Transverse colon (tissue), 3 donors: ENCODE data around the gene CTCF.

Source experiments
- POLR2A ChIP-seq: fragments of 450-650 bp; IDR thresholded peaks from one replicate; pipeline ENCODE4 v1.6.1; 2016; ENCODE audit warnings: antibody characterized with exemption, mild to moderate bottlenecking, moderate library complexity
- TF ChIP-seq, protein P1 (sequence below), 5 experiments: fragments of 200-600 bp in 3 of 5; fragments of 450-650 bp in 2 of 5; sonication (generic) in 3 of 5; IDR thresholded peaks; 1 replicate in 2 of 5; 2 replicates in 3 of 5; pipeline ENCODE4 v1.5.1; 2016 to 2017; ENCODE audit warnings: antibody characterized with exemption in 5 of 5, inconsistent platforms in 3 of 5, mild to moderate bottlenecking in 2 of 5, moderate library complexity in 1 of 5

DNA sequence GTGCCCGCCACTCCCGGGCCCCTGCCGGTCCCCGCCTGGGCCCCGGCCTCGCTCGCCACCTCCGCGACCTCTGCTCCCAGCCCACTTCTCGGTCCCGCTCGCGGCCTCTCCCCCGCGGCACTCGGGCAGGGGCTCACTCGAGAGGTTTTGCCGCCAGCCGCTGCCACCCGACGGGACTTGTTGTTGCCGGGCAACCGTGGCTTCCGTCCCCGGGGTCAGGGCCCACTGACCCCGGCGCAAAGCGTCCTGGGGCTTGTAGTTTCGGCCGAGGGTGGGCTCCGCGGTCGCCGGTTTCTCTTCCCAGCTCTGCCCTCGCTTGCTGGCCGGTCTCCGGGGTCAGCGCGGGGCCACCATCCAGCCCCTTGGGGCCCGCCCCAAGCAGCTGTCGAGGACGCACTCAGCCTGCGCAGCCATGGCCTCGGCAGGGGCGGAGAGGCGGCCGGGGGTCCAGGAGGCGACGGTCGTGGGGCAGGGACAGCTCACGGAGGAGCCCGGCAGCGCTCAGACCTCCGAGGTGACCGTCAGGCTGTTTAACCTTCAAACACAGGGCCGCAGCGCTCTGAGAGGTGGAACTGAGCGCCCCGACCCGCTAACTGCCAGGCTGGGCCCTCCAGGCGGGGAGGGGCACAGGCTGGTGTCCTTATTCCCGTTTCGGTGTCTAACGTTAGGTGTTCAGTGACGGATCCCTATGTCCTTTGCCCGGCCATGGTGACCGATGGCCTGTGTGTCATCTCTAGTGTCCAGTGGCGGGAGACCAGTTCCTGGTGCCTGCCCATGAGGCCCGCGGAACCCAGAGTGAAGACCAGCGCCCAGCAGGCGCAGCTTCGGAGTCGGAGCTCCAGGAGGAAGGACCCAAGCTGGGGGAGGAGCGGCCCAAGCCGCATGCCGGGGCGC lies 104.5 kb downstream of the CTCF start, which contains the start of the genes C16orf86 and ENKD1:
- TF ChIP-seq, protein P1, sequence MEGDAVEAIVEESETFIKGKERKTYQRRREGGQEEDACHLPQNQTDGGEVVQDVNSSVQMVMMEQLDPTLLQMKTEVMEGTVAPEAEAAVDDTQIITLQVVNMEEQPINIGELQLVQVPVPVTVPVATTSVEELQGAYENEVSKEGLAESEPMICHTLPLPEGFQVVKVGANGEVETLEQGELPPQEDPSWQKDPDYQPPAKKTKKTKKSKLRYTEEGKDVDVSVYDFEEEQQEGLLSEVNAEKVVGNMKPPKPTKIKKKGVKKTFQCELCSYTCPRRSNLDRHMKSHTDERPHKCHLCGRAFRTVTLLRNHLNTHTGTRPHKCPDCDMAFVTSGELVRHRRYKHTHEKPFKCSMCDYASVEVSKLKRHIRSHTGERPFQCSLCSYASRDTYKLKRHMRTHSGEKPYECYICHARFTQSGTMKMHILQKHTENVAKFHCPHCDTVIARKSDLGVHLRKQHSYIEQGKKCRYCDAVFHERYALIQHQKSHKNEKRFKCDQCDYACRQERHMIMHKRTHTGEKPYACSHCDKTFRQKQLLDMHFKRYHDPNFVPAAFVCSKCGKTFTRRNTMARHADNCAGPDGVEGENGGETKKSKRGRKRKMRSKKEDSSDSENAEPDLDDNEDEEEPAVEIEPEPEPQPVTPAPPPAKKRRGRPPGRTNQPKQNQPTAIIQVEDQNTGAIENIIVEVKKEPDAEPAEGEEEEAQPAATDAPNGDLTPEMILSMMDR (IDR thresholded peaks at IDR 0.05), result no peak
- TF ChIP-seq POLR2A, result no peak
